GM19035 (cell line): ENCODE measurements around the gene KLHDC7B.
A peak's percentile ranks its signal among the peaks of the same experiment; 100 is the strongest.

ENCODE experiments used
- ATAC-seq: cut with Tn5 transposase; IDR thresholded peaks from one replicate; pipeline ENCODE4 v1.9.1; 2021; ENCODE audit not compliant: unreplicated experiment

KLHDC7B gene

DNA sequence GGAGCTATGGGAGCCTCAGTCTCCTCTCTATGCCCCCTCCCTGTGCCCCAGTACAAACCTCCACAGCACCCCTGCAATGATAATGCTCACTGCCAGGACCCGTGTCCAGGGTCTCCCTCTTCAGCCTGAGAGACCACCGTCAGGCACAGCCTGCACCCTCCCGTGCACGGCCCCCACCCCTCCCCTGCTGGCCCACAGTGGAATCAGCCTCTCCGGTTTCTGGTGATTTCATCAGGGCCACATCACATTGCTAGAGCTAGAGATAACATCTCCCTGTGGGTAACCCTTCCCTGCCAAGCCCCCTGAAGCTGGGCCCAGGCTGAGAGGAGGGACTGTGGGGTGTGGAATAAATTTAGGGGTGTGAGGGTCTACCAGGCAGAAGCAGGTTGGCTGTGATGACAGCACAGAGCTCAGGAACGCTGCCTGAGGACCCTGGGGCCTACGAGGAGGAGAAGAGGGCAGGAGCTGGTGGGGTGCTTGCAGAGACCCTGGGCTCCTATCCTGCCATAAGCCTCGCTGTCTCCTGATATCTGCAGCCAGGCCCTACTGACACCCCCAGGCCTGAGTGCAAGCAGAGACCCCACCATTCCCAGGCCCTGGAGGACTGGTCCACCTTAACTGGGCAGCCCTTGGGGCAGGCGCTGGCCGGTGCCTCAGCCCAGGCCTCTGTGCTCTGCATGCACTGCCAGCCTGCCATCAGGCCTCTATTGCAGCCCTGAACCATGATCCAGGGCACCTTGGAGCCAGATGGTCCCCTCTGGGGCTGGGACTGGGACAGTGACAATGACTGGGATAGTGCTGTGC is at the start of gene KLHDC7B:
Gene KLHDC7B, plus strand, starts transcription at position 378 of the 804 bp plus-strand sequence. Its CDS starts 345 bp downstream, at position 723.
- ATAC-seq = no peak

DNA sequence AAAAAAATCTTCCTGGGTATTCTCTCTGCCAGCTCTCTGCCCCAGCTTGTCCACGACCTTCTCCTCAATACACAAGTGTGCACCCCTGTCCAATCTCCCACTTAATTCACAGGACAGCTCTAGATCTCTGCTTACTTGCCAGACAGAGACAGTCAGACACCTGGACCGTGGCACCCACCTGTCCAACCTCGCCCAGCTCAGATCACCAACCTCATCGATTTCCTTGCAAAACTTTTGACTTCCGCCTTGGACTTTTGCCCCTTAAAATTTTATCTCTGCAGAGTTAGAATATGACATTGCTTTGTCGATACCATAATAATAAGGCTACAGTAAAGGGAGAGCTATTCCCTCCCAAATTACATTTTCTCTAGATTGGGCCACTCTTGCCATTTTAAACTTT is 48.6 kb upstream of the KLHDC7B start:
- ATAC-seq = no peak

- ATAC-seq = no peak
Measured at GRCh38 chr22:50498322-50498890, 47.3 kb upstream of the KLHDC7B start.

- ATAC-seq = no peak
Measured at GRCh38 chr22:50500452-50500851, 45.2 kb upstream of the KLHDC7B start.

GRCh38 chr22:50502096-50502495 is 43.6 kb upstream of the KLHDC7B start:
- no peak for ATAC-seq

- ATAC-seq = no peak
Measured at GRCh38 chr22:50502628-50503474, 42.8 kb upstream of the KLHDC7B start.

- no peak for ATAC-seq
Measured at GRCh38 chr22:50503475-50504145, 42.1 kb upstream of the KLHDC7B start.

DNA sequence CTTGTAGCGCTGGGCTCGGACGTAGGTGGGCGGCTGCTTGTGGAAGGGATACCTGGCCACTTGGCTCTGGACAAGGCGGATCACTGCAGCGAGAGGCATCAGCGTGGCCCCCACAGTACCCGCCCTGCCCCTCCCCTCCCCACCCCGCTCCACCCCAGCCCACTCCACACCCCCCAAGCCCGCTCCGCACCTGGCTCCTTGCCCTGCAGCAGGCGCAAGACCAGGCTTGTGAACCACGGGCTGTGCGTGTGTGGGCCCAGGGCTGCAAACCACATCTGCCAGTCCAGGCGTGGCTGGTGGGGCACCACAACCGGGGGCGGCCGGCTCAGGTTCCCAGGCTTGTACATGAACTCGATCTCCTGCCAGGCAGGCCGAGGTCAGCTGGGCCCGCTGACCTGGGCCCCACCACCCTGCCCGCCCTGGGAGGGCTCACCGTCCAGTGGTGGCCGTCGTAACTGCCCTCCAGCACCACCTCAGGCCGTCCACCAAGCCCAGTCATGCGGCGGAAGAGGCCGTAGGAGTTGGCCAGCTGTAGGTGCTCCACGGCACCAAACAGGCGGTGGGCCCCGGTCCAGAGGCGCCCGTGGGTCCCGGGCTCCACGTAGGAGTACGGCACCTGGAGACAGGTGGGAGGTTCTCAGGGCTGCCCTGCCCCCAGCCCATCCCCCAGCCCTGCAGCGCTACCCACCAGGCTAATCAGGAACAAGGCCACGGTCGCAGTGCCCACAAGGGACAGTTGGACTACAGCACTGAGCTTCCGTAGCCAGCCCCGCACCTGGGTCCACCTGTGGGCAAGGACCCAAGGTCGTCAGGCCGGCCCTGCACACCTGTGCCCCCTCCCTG is 41.1 kb upstream of the KLHDC7B start:
- ATAC-seq = no peak

GRCh38 chr22:50505276-50505775 is 40.4 kb upstream of the KLHDC7B start:
- ATAC-seq = no peak

- ATAC-seq = no peak
Measured at GRCh38 chr22:50505776-50506610, 39.7 kb upstream of the KLHDC7B start.

- peak; percentile 8 for ATAC-seq
Measured at GRCh38 chr22:50506611-50507420, 38.9 kb upstream of the KLHDC7B start.

DNA sequence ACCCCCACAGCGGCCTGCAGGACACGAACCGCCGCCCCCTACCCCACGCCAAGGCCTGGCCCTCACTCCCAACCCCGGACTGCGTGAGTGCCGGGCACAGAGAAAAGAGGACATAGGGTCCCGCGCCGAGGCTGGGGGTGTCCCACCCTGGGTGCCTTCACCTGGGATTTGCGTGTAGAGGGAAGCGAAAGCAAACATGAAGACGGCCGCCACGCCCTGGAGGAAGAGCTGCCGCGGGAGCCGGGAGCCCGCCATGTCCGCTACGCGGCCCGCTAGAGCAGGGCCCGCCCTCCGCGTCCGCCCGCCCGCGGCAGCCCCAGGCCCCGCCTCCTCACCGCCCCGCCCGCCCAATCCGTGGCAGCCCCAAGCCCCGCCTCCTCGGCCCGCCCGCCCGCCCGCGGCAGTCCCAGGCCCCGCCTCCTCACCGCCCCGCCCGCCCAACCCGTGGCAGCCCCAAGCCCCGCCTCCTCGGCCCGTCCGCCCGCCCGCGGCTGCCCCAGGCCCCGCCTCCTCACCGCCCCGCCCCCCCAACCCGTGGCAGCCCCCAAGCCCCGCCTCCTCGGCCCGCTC is 38.2 kb upstream of the KLHDC7B start, which contains the start of gene LMF2:
Gene LMF2, minus strand, starts transcription at position 282 of the 570 bp plus-strand sequence. Its CDS starts 27 bp downstream, at position 255.
- ATAC-seq = peak; percentile 58

DNA sequence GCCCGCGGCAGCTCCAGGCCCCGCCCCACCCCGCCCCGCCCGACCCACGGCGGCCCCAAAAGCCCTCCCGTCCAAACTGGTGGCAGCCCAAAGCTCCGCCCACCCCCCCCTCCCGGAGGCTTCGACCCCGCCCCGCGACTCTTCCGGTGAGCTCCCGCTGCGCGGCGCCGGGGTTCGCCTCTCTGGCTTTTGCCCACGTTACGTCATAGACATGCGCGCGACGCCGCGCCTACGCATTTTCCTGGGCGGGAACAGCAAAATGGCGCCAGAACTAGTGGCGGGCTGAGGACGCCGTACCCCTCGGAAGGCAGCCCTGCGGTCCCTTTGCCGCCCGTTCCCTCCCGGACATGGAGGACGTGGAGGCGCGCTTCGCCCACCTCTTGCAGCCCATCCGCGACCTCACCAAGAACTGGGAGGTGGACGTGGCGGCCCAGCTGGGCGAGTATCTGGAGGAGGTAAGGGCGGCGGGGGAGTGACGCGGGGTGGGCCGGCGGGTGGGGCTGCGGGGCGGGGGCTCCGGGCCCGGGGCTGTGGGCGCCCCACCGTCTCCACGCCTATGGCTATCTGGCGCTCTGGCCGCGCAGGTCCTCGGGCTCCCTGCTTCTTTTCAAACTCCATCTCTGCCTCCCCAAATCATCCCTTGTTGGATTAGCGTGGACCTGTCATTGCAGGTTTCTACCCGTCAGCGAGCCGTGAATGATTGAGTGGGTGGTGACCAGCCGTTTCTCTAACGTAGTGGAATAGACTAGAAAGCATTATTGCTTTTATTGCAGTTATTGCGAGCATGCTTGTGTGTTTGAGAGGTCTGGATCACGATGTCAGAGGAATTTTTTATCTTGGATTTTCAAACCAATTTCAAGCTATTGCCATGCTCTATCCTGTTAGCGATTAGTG is 37.5 kb upstream of the KLHDC7B start, which contains the start of gene NCAPH2:
Gene NCAPH2, plus strand, starts transcription at position 234 of the 894 bp plus-strand sequence. Its CDS starts 114 bp downstream, at position 348.
- peak; percentile 69 for ATAC-seq

- ATAC-seq = no peak
Measured at GRCh38 chr22:50508897-50509296, 36.8 kb upstream of the KLHDC7B start.

- no peak for ATAC-seq
Measured at GRCh38 chr22:50513175-50513574, 32.5 kb upstream of the KLHDC7B start.

- no peak for ATAC-seq
Measured at GRCh38 chr22:50516068-50516467, 29.6 kb upstream of the KLHDC7B start.

DNA sequence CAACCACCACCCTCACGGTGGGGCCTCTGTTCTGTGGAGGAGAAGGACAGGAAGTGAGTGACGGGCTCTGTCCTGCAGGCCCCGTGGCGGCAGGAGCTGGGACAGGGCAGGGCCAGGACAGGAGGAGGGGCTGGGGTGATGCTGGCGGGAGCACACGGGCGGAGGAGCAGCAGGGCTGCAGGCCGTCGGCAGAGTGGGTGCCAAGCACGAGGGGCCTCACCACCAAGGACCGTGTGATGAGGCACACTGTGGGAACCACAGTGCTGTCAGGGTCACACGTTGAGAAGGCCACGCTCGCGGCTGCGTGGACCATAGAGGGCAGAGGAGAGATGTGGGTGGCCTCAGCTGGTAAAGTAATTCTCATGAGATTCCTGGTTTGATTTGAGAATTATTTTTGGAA is 28.8 kb upstream of the KLHDC7B start:
- ATAC-seq = no peak
